ENCODE results near the gene FSD1.

Gene FSD1

GRCh38 chr19:4363571-4364304 is 59.3 kb downstream of the FSD1 start:
- no peak overlapping the region for H3K27ac ChIP-seq (ENCODE audit: low read length)
- H3K9me3 ChIP-seq (ENCODE audit: insufficient read depth, low read length, severe bottlenecking), result no peaks in the 10 kb centered on the region
- no peak overlapping the region for H3K9ac ChIP-seq (ENCODE audit: low read depth, low read length)
- H3K27me3 ChIP-seq (ENCODE audit: insufficient read depth, low read length, poor library complexity), result no peaks in the 10 kb centered on the region
- H3K4me1 ChIP-seq (ENCODE audit: insufficient read depth, low read length), result no peaks in the 10 kb centered on the region
- peaks cover 92% of the 10 kb centered on the region for H3K36me3 ChIP-seq (ENCODE audit: insufficient read depth, low read length)
- DNase-seq (no peak), ATAC-seq (ENCODE audit: insufficient read depth, low read depth) (0 out of 3 replicates have a peak, but pooled peaks have one; percentile 1)
- no peak for TF ChIP-seq EZH2 (IDR thresholded peaks at IDR 0.05; ENCODE audit: borderline replicate concordance, low read depth, low read length, severe bottlenecking)
- TF ChIP-seq, protein P1, sequence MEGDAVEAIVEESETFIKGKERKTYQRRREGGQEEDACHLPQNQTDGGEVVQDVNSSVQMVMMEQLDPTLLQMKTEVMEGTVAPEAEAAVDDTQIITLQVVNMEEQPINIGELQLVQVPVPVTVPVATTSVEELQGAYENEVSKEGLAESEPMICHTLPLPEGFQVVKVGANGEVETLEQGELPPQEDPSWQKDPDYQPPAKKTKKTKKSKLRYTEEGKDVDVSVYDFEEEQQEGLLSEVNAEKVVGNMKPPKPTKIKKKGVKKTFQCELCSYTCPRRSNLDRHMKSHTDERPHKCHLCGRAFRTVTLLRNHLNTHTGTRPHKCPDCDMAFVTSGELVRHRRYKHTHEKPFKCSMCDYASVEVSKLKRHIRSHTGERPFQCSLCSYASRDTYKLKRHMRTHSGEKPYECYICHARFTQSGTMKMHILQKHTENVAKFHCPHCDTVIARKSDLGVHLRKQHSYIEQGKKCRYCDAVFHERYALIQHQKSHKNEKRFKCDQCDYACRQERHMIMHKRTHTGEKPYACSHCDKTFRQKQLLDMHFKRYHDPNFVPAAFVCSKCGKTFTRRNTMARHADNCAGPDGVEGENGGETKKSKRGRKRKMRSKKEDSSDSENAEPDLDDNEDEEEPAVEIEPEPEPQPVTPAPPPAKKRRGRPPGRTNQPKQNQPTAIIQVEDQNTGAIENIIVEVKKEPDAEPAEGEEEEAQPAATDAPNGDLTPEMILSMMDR (IDR thresholded peaks at IDR 0.05; ENCODE audit: borderline replicate concordance, extremely low read depth, low read length, poor library complexity, severe bottlenecking), result no peak
- H4K20me1 ChIP-seq (ENCODE audit: insufficient read depth, low read length), result peaks cover 51% of the 10 kb centered on the region
- no peak overlapping the region for H3K4me2 ChIP-seq (ENCODE audit: insufficient read depth, low read length)
- no peak overlapping the region for H3K4me3 ChIP-seq (ENCODE audit: low read depth in 1 of 2, low read length in 2 of 2)
- H2AFZ ChIP-seq (ENCODE audit: low read depth, low read length), result no peak overlapping the region
- H3K79me2 ChIP-seq (ENCODE audit: insufficient read depth, low read length), result peaks cover 10% of the 10 kb centered on the region

- Histone ChIP-seq H2AFZ (ENCODE audit: low read depth, low read length) (no peak overlapping the region), H3K4me3 (ENCODE audit: low read depth in 1 of 2, low read length in 2 of 2) (no peak overlapping the region), H3K4me2 (ENCODE audit: insufficient read depth, low read length) (no peak overlapping the region), H3K9ac (ENCODE audit: low read depth, low read length) (no peak overlapping the region), H3K27ac (ENCODE audit: low read length) (no peak overlapping the region), H4K20me1 (ENCODE audit: insufficient read depth, low read length) (peaks cover 54% of the 10 kb centered on the region), H3K27me3 (ENCODE audit: insufficient read depth, low read length, poor library complexity) (no peaks in the 10 kb centered on the region), H3K79me2 (ENCODE audit: insufficient read depth, low read length) (peaks cover 25% of the 10 kb centered on the region), H3K36me3 (ENCODE audit: insufficient read depth, low read length) (peaks cover 76% of the 10 kb centered on the region), H3K4me1 (ENCODE audit: insufficient read depth, low read length) (no peaks in the 10 kb centered on the region; the same call in 1 of the 2 replicates), H3K9me3 (ENCODE audit: insufficient read depth, low read length, severe bottlenecking) (no peaks in the 10 kb centered on the region)
- ATAC-seq (ENCODE audit: insufficient read depth, low read depth), result no peak
- no peak for DNase-seq
- TF ChIP-seq, protein P1 (IDR thresholded peaks at IDR 0.05; ENCODE audit: borderline replicate concordance, extremely low read depth, low read length, poor library complexity, severe bottlenecking), result no peak
- no peak for TF ChIP-seq EZH2 (IDR thresholded peaks at IDR 0.05; ENCODE audit: borderline replicate concordance, low read depth, low read length, severe bottlenecking)
Observed at GRCh38 chr19:4365341-4365740, 60.9 kb downstream of the FSD1 start.

- Histone ChIP-seq H3K27me3 (ENCODE audit: insufficient read depth, low read length, poor library complexity) (no peaks in the 10 kb centered on the region), H3K4me1 (ENCODE audit: insufficient read depth, low read length) (no peaks in the 10 kb centered on the region; the same call in 1 of the 2 replicates)
Observed at GRCh38 chr19:4365791-4366665, 61.6 kb downstream of the FSD1 start.

More at GRCh38 chr19:4365791-4366665, 61.6 kb downstream of the FSD1 start:
- Histone ChIP-seq H2AFZ (ENCODE audit: low read depth, low read length) (no peak overlapping the region), H3K79me2 (ENCODE audit: insufficient read depth, low read length) (peaks cover 32% of the 10 kb centered on the region), H3K27ac (ENCODE audit: low read length) (no peak overlapping the region), H3K4me3 (ENCODE audit: low read depth in 1 of 2, low read length in 2 of 2) (no peak overlapping the region), H3K36me3 (ENCODE audit: insufficient read depth, low read length) (peaks cover 69% of the 10 kb centered on the region), H3K4me2 (ENCODE audit: insufficient read depth, low read length) (no peak overlapping the region), H3K9me3 (ENCODE audit: insufficient read depth, low read length, severe bottlenecking) (no peaks in the 10 kb centered on the region), H4K20me1 (ENCODE audit: insufficient read depth, low read length) (peaks cover 56% of the 10 kb centered on the region), H3K9ac (ENCODE audit: low read depth, low read length) (no peak overlapping the region)
- ATAC-seq (ENCODE audit: insufficient read depth, low read depth) (no peak), DNase-seq (no peak)
- TF ChIP-seq EZH2 (IDR thresholded peaks at IDR 0.05; ENCODE audit: borderline replicate concordance, low read depth, low read length, severe bottlenecking), result no peak
- TF ChIP-seq, protein P1 (IDR thresholded peaks at IDR 0.05; ENCODE audit: borderline replicate concordance, extremely low read depth, low read length, poor library complexity, severe bottlenecking), result no peak
